IMR-90 (cell line): ENCODE results near the gene PUS3. TPM values are rescaled to one million over a fixed set of nuclear protein-coding genes. Genes with fewer than 3 reads are reported as not detected.

Experiments used
- ATAC-seq: fragments of 200-7000 bp; cut with Tn5 transposase; 2 replicates; pipeline ENCODE4 v1.9.1; 2020; ENCODE audit warnings: low read depth, mild to moderate bottlenecking, moderate library complexity
- BruUV-seq: library from RNA; stranded (reverse); fragments of 400-500 nt; replicated peaks from 2 replicates; lab custom pipeline; 2021; lab: Mats Ljungman, UMichigan
- CTCF ChIA-PET: fragments of 300-600 bp; formaldehyde crosslinking; extraction: SDS; loops from one replicate; lab custom pipeline; 2021; ENCODE audit warnings: antibody characterized with exemption; lab: Yijun Ruan, JAX
- POLR2A ChIA-PET: fragments of 300-600 bp; sonication (Branson Sonifier 250); formaldehyde crosslinking; loops from one replicate; lab custom pipeline; 2022; ENCODE audit warnings: antibody characterized with exemption; ENCODE audit not compliant: unreplicated experiment; lab: Charles Lee
- DNase-seq: peaks from one replicate; pipeline ENCODE4 v3.0.0; 2013
- H2AFZ ChIP-seq: replicated peaks from 2 replicates; pipeline ENCODE3; 2013; ENCODE audit warnings: low read length, mild to moderate bottlenecking; ENCODE audit not compliant: poor library complexity
- H2AK5ac ChIP-seq: 2 replicates; pipeline ENCODE4 v1.6.1; 2013; ENCODE audit warnings: low read depth, low read length, inconsistent platforms
- H2AK9ac ChIP-seq: replicated peaks from 2 replicates; pipeline ENCODE3; 2013; ENCODE audit warnings: mild to moderate bottlenecking, low read depth, low read length, moderate library complexity; ENCODE audit not compliant: poor library complexity
- H2BK120ac ChIP-seq: 2 replicates; pipeline ENCODE4 v1.6.1; 2013; ENCODE audit warnings: low read depth, low read length, inconsistent platforms
- H2BK15ac ChIP-seq: 3 replicates; pipeline ENCODE4 v1.6.1; 2013; ENCODE audit warnings: low read depth, low read length, inconsistent platforms
- H2BK20ac ChIP-seq: 2 replicates; pipeline ENCODE4 v1.6.1; 2013; ENCODE audit warnings: low read depth, mild to moderate bottlenecking, inconsistent platforms, low read length, moderate library complexity
- H2BK5ac ChIP-seq: 2 replicates; pipeline ENCODE4 v1.6.1; 2013; ENCODE audit warnings: mild to moderate bottlenecking, low read depth, low read length, inconsistent platforms; ENCODE audit not compliant: poor library complexity, severe bottlenecking
- H3K14ac ChIP-seq: replicated peaks from 2 replicates; pipeline ENCODE4 v1.6.1; 2013; ENCODE audit warnings: low read depth, low read length, inconsistent platforms
- H3K18ac ChIP-seq: 2 replicates; pipeline ENCODE4 v1.6.1; 2013; ENCODE audit warnings: low read depth, low read length, control low read depth
- H3K23ac ChIP-seq: 2 replicates; pipeline ENCODE4 v1.6.1; 2013; ENCODE audit warnings: low read depth, low read length, inconsistent platforms
- H3K27ac ChIP-seq: 2 replicates; pipeline ENCODE4 v1.5.1; 2013; ENCODE audit warnings: mild to moderate bottlenecking, control low read depth, low read length; ENCODE audit not compliant: insufficient read depth
- H3K27me3 ChIP-seq: 2 replicates; pipeline ENCODE4 v1.6.1; 2013; ENCODE audit warnings: low read length; ENCODE audit not compliant: control insufficient read depth, insufficient read depth
- H3K36me3 ChIP-seq: 2 replicates; pipeline ENCODE4 v1.6.1; 2013; ENCODE audit warnings: low read length, mixed read lengths; ENCODE audit not compliant: control insufficient read depth, insufficient read depth
- H3K4ac ChIP-seq: 2 replicates; pipeline ENCODE4 v1.6.1; 2013; ENCODE audit warnings: low read depth, low read length, inconsistent platforms
- H3K4me1 ChIP-seq: 2 replicates; pipeline ENCODE4 v1.6.1; 2013; ENCODE audit warnings: low read length, mixed read lengths; ENCODE audit not compliant: control insufficient read depth, insufficient read depth
- H3K4me2 ChIP-seq: 2 replicates; pipeline ENCODE4 v1.6.1; 2013; ENCODE audit warnings: low read depth, mild to moderate bottlenecking, control low read depth, low read length, moderate library complexity
- H3K4me3 ChIP-seq: 2 replicates; pipeline ENCODE4 v1.5.1; 2013; ENCODE audit warnings: low read depth, mild to moderate bottlenecking, control low read depth, low read length, moderate library complexity; ENCODE audit not compliant: insufficient read depth
- H3K56ac ChIP-seq: 2 replicates; pipeline ENCODE4 v1.6.1; 2013; ENCODE audit warnings: low read length, inconsistent platforms; ENCODE audit not compliant: insufficient read depth; ENCODE audit errors: extremely low read depth
- H3K79me1 ChIP-seq, 2 experiments: 2 replicates each; pipeline ENCODE4 v1.6.1; 2013; ENCODE audit warnings: low read length in 2 of 2, inconsistent platforms in 1 of 2, low read depth in 1 of 2
- H3K9ac ChIP-seq: 2 replicates; pipeline ENCODE4 v1.6.1; 2013; ENCODE audit warnings: low read depth, low read length, control low read depth
- H3K9me1 ChIP-seq: 2 replicates; pipeline ENCODE4 v1.6.1; 2013; ENCODE audit warnings: low read length, inconsistent platforms; ENCODE audit not compliant: insufficient read depth
- H3K9me3 ChIP-seq: 2 replicates; pipeline ENCODE4 v1.6.1; 2013; ENCODE audit warnings: low read length; ENCODE audit not compliant: control insufficient read depth, insufficient read depth
- H4K20me1 ChIP-seq: 2 replicates; pipeline ENCODE4 v1.6.1; 2013; ENCODE audit warnings: low read length, inconsistent platforms; ENCODE audit not compliant: insufficient read depth
- H4K5ac ChIP-seq: 2 replicates; pipeline ENCODE4 v1.6.1; 2013; ENCODE audit warnings: mild to moderate bottlenecking, low read depth, low read length, control low read depth
- H4K8ac ChIP-seq, 2 experiments: 2 replicates each; pipeline ENCODE4 v1.6.1; 2013; ENCODE audit warnings: low read depth in 2 of 2, low read length in 2 of 2, control low read depth in 1 of 2, inconsistent platforms in 1 of 2
- H4K91ac ChIP-seq: 2 replicates; pipeline ENCODE4 v1.6.1; 2013; ENCODE audit warnings: low read depth, low read length, inconsistent platforms; ENCODE audit not compliant: insufficient read depth
- BHLHE40 ChIP-seq: fragments of 150-350 bp; IDR thresholded peaks from 2 replicates; pipeline ENCODE4 v1.6.1; 2016; ENCODE audit warnings: mild to moderate bottlenecking, low read depth, low read length
- CEBPB ChIP-seq: IDR thresholded peaks from 2 replicates; pipeline ENCODE4 v1.6.1; 2012; ENCODE audit warnings: low read depth, low read length, improper control_type of control experiment
- CHD1 ChIP-seq: IDR thresholded peaks from 2 replicates; pipeline ENCODE4 v1.6.1; 2012; ENCODE audit warnings: low read depth, low read length, improper control_type of control experiment
- CTCF ChIP-seq: conservative IDR thresholded peaks from 2 replicates; pipeline ENCODE4 v1.5.1; 2012; ENCODE audit warnings: mild to moderate bottlenecking, low read depth, low read length, improper control_type of control experiment
- FOS ChIP-seq: fragments of 150-350 bp; IDR thresholded peaks from 2 replicates; pipeline ENCODE4 v1.6.1; 2016; ENCODE audit warnings: low read depth, low read length
- MAFK ChIP-seq: IDR thresholded peaks from 2 replicates; pipeline ENCODE4 v1.6.1; 2012; ENCODE audit warnings: low read depth, low read length, improper control_type of control experiment
- MXI1 ChIP-seq: IDR thresholded peaks from 2 replicates; pipeline ENCODE4 v1.6.1; 2012; ENCODE audit warnings: low read depth, mild to moderate bottlenecking, low read length, moderate library complexity, borderline replicate concordance
- NFE2L2 ChIP-seq: fragments of 150-350 bp; IDR thresholded peaks from 2 replicates; pipeline ENCODE4 v1.6.1; 2016; ENCODE audit warnings: low read depth, mild to moderate bottlenecking, low read length
- POLR2A ChIP-seq: IDR thresholded peaks from 2 replicates; pipeline ENCODE4 v1.6.1; 2012; ENCODE audit warnings: mild to moderate bottlenecking, low read depth, low read length
- RAD21 ChIP-seq: IDR thresholded peaks from 2 replicates; pipeline ENCODE4 v1.6.1; 2012; ENCODE audit warnings: low read length, improper control_type of control experiment
- RCOR1 ChIP-seq: IDR thresholded peaks from 2 replicates; pipeline ENCODE4 v1.6.1; 2012; ENCODE audit warnings: mild to moderate bottlenecking, low read length, improper control_type of control experiment; ENCODE audit not compliant: insufficient replicate concordance
- RFX5 ChIP-seq: IDR thresholded peaks from 2 replicates; pipeline ENCODE4 v1.8.0; 2012; ENCODE audit warnings: low read depth, mild to moderate bottlenecking, low read length, moderate library complexity
- SMC3 ChIP-seq: fragments of 150-350 bp; IDR thresholded peaks from 2 replicates; pipeline ENCODE4 v1.6.1; 2016; ENCODE audit warnings: low read depth, mild to moderate bottlenecking, antibody characterized with exemption, low read length, moderate library complexity
- USF2 ChIP-seq: fragments of 150-350 bp; IDR thresholded peaks from 2 replicates; pipeline ENCODE4 v1.6.1; 2017; ENCODE audit warnings: mild to moderate bottlenecking, antibody characterized with exemption, low read length, low read depth
- WGBS, 2 experiments: methylation state at CpG; one replicate each; pipeline versions ENCODE4 v1.1.5 to v1.1.7; 2013; ENCODE audit warnings: missing lambda C conversion rate in 2 of 2; ENCODE audit not compliant: insufficient read length in 1 of 2; ENCODE audit errors: extremely low coverage in 2 of 2; 5-methylcytosine and 5-hydroxymethylcytosine counted together
- dilution Hi-C: fragments of 300-500 bp; cut with HindIII; formaldehyde crosslinking; loops from one replicate; pipeline ENCODE4 v1.14.3; 2018; ENCODE audit warnings: low sequenced_read_pairs; ENCODE audit not compliant: unreplicated experiment
- in situ Hi-C: fragments of 300-500 bp; cut with MboI; formaldehyde crosslinking; loops from 3 replicates; pipeline ENCODE4 v1.14.3; 2019; ENCODE audit warnings: low sequenced_read_pairs, inconsistent platforms, mixed read lengths
- intact Hi-C: fragments of 100-400 bp; cut with micrococcal nuclease; formaldehyde crosslinking; loops from 2 replicates; pipeline ENCODE4 v1.10.0; 2022
- polyA plus RNA-seq, 3 experiments: library from polyadenylated mRNA; depleted of rRNA; stranded (reverse); fragments of >200 nt; gene quantifications; 2 replicates each; pipeline ENCODE4 v1.2.3, GENCODE V29; 2012; ENCODE audit warnings: low replicate concordance in 1 of 3
- total RNA-seq: library from RNA; depleted of rRNA; stranded (reverse); fragments of >200 nt; gene quantifications from 2 replicates; pipeline ENCODE4 v1.2.3, GENCODE V29; 2012

PUS3 gene
- total and polyA plus RNA-seq, 2 of the 4 experiments (the other 2 are of a cell fraction), result 6.1 to 11.7 TPM

GRCh38 chr11:125903711-125904659 is 979 bp upstream of the PUS3 start, which contains the start of gene DDX25:
Gene DDX25, plus strand, starts transcription at chr11:125904508. Its CDS starts 10 bp downstream, at chr11:125904518.
- no peaks in the 10 kb centered on the region for H4K20me1 ChIP-seq
- no peak for TF ChIP-seq CEBPB
- TF ChIP-seq FOS, result no peak
- no peak for TF ChIP-seq SMC3
- no peak for TF ChIP-seq RAD21
- no peak for TF ChIP-seq CTCF
- TF ChIP-seq BHLHE40, result no peak
- TF ChIP-seq CHD1, result no peak
- TF ChIP-seq USF2, result no peak
- no peak for TF ChIP-seq RFX5
- no peak for TF ChIP-seq POLR2A
- no peak for TF ChIP-seq RCOR1
- TF ChIP-seq MXI1, result no peak
- no peak for TF ChIP-seq MAFK
- TF ChIP-seq NFE2L2, result no peak

More at GRCh38 chr11:125903711-125904659, 979 bp upstream of the PUS3 start, which contains the start of gene DDX25:
- no peak within 1 kb of the TSS for H3K14ac ChIP-seq
- peaks cover 3% of the 10 kb centered on the region; the same call in 1 of the 2 replicates for H3K9me3 ChIP-seq
- 0 out of 2 replicates have a peak, but pooled peaks cover 2% of the 10 kb centered on the region for H3K4me1 ChIP-seq
- H3K4ac ChIP-seq, result no peak within 1 kb of the TSS
- H3K27ac ChIP-seq, result no peak within 1 kb of the TSS
- CTCF ChIA-PET, result no interaction called here
- POLR2A ChIA-PET, result interaction anchor here (0.9 kb wide), 1 partner anchor 279 kb away, joined by 4 read pairs; the partner anchor contains the start of gene CHEK1
- no peak within 1 kb of the TSS for H2BK20ac ChIP-seq
- H3K18ac ChIP-seq, result no peak within 1 kb of the TSS
- no peak within 1 kb of the TSS for H2BK15ac ChIP-seq
- H3K79me1 ChIP-seq, result peaks cover 12 to 26% of the 10 kb centered on the region in 2 experiments; a peak in 3 of 4 replicates
- in situ Hi-C loops, result no loop called here
- no peak within 1 kb of the TSS for H3K9ac ChIP-seq
- H4K5ac ChIP-seq, result no peak within 1 kb of the TSS
- dilution Hi-C loops, result loop anchor here (25.0 kb wide), 1 partner anchor 308 kb away; the partner anchor contains the start of genes FAM118B and RPUSD4
- no peak within 1 kb of the TSS for H2AK5ac ChIP-seq
- H3K56ac ChIP-seq, result no peak within 1 kb of the TSS
- no peak within 1 kb of the TSS for H2BK5ac ChIP-seq
- H3K9me1 ChIP-seq, result no peaks in the 10 kb centered on the region; the same call in 1 of the 2 replicates
- H3K23ac ChIP-seq, result no peak within 1 kb of the TSS; the same call in 1 of the 2 replicates
- 4% methylated on average over 22 of the region's 81 CpGs; no CpG with 5 or more reads in 1 of the 2 experiments for WGBS, 2 experiments
- no TSS peak for BruUV-seq
- H4K91ac ChIP-seq, result no peak within 1 kb of the TSS
- H3K36me3 ChIP-seq, result peaks cover 7% of the 10 kb centered on the region
- H4K8ac ChIP-seq, result no peak within 1 kb of the TSS
- H3K4me3 ChIP-seq, result no peak within 1 kb of the TSS
- H3K27me3 ChIP-seq, result peaks cover 20% of the 10 kb centered on the region
- H2AK9ac ChIP-seq, result no peak within 1 kb of the TSS
- peak within 1 kb of the TSS; percentile 41 for H3K4me2 ChIP-seq
- H2AFZ ChIP-seq, result no peak within 1 kb of the TSS
- intact Hi-C loops, result no loop called here
- DNase-seq, result no peak
- no peak for ATAC-seq
- H2BK120ac ChIP-seq, result no peak within 1 kb of the TSS
